Gastrocnemius medialis (tissue), 4 donors: Measurements from ENCODE around the gene SH2D3A. TPM values are rescaled to one million over a fixed set of nuclear protein-coding genes. Genes with fewer than 3 reads are reported as not detected.
"Not testable (repeated sequence)": the region's sequence is repeated elsewhere in the genome, so short reads cannot be mapped to it uniquely, and the experiment has no call there.

ENCODE experiments used
- ATAC-seq, 2 donors: fragments of 150-250 bp; one replicate each; pipeline ENCODE4 v1.9.1; 2016
- DNase-seq, 2 donors: peaks; one replicate each; pipeline ENCODE4 v3.0.0-alpha.2; 2019
- H3K27ac ChIP-seq, 4 donors: fragments of 200-600 bp; sonication (generic); 1 replicate in 1 of 4; 2 replicates in 3 of 4; pipeline ENCODE4 v1.5.1; 2016 to 2018; ENCODE audit warnings: mild to moderate bottlenecking in 2 of 4, moderate library complexity in 1 of 4
- H3K27me3 ChIP-seq, 3 donors: fragments of 200-600 bp; sonication (generic) in 2 of 3; 1 replicate in 1 of 3; 2 replicates in 2 of 3; pipeline versions ENCODE4 v1.5.1 to v1.6.0; 2016 to 2019; ENCODE audit warnings: mild to moderate bottlenecking in 1 of 3, moderate library complexity in 1 of 3
- H3K36me3 ChIP-seq, 2 donors: fragments of 200-600 bp; sonication (generic) in 1 of 2; one replicate each; pipeline ENCODE4 v1.5.1; 2017 to 2018
- H3K4me1 ChIP-seq, 2 donors: fragments of 200-600 bp; sonication (generic) in 1 of 2; one replicate each; pipeline ENCODE4 v1.5.1; 2016 to 2017; ENCODE audit warnings: mild to moderate bottlenecking in 2 of 2
- H3K4me3 ChIP-seq, 4 donors: fragments of 200-600 bp; sonication (generic) in 3 of 4; 1 replicate in 1 of 4; 2 replicates in 3 of 4; pipeline ENCODE4 v1.5.1; 2016 to 2019; ENCODE audit warnings: mild to moderate bottlenecking in 2 of 4
- H3K9me3 ChIP-seq, 3 donors: fragments of 200-600 bp; sonication (generic) in 2 of 3; 1 replicate in 1 of 3; 2 replicates in 2 of 3; pipeline ENCODE4 v1.5.1; 2016 to 2019
- POLR2A ChIP-seq, 2 donors: fragments of 450-650 bp; IDR thresholded peaks; one replicate each; pipeline ENCODE4 v1.6.1; 2017; ENCODE audit warnings: antibody characterized with exemption in 2 of 2, mild to moderate bottlenecking in 2 of 2, moderate library complexity in 2 of 2
- in situ Hi-C, 4 donors: fragments of 200-750 bp; cut with MboI; loops; one replicate each; pipeline versions ENCODE4 v1.15.0 to v1.8.0; 2017; ENCODE audit warnings: low sequenced_read_pairs in 4 of 4
- intact Hi-C: fragments of 100-400 bp; cut with DNase I; formaldehyde crosslinking; loops from one replicate; pipeline ENCODE4 v1.15.1; 2023; ENCODE audit warnings: low total_unique reads
- total RNA-seq, 4 donors: library from RNA; depleted of rRNA; stranded (reverse); fragments of >200 nt; gene quantifications; one replicate each; pipeline versions ENCODE4 v1.1.0 to v1.2.3, GENCODE V29; 2016
- TF ChIP-seq, protein P1 (sequence below), 5 experiments: fragments of 450-650 bp in 3 of 5; fragments of 200-600 bp in 2 of 5; sonication (generic) in 2 of 5; IDR thresholded peaks in 4 of 5; conservative IDR thresholded peaks in 1 of 5; 1 replicate in 4 of 5; 2 replicates in 1 of 5; pipeline ENCODE4 v1.5.1; 2016 to 2019; ENCODE audit warnings: antibody characterized with exemption in 5 of 5, mild to moderate bottlenecking in 3 of 5, moderate library complexity in 3 of 5

SH2D3A gene
- total RNA-seq, 4 donors from 2014 or later = not detected

DNA sequence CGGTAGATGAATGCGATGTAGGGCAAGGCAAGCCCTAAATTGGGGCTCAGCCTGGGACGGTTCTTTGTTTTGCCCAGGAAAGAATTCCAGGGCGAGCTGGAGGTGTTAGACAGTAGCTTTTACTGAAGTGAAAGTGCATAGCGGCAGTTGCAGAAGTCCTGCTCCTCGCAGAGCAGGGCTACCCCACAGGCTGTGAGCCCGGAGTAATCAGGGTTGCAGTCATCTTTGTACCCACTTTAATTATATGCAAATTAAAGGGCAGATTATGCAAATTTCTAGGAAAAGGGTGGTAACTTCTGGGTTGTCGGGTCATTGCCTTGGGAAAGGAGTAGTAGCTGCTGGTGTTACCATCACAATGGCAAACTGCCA lies 35.8 kb upstream of the SH2D3A start:
- no peak overlapping the region for H3K4me3 ChIP-seq
- no peak for DNase-seq
- ATAC-seq = no peak
- in situ Hi-C loops (no loop called here), intact Hi-C loops (no loop called here)
- H3K9me3 ChIP-seq = no peaks in the 10 kb centered on the region
- peaks cover 0 to 11% (median 7%) of the 10 kb centered on the region in 3 donors for H3K27me3 ChIP-seq
- no peak overlapping the region for H3K27ac ChIP-seq
- H3K36me3 ChIP-seq = no peaks in the 10 kb centered on the region
- no peaks in the 10 kb centered on the region for H3K4me1 ChIP-seq
- TF ChIP-seq POLR2A (IDR thresholded peaks at IDR 0.05) = no peak
- TF ChIP-seq, protein P1, sequence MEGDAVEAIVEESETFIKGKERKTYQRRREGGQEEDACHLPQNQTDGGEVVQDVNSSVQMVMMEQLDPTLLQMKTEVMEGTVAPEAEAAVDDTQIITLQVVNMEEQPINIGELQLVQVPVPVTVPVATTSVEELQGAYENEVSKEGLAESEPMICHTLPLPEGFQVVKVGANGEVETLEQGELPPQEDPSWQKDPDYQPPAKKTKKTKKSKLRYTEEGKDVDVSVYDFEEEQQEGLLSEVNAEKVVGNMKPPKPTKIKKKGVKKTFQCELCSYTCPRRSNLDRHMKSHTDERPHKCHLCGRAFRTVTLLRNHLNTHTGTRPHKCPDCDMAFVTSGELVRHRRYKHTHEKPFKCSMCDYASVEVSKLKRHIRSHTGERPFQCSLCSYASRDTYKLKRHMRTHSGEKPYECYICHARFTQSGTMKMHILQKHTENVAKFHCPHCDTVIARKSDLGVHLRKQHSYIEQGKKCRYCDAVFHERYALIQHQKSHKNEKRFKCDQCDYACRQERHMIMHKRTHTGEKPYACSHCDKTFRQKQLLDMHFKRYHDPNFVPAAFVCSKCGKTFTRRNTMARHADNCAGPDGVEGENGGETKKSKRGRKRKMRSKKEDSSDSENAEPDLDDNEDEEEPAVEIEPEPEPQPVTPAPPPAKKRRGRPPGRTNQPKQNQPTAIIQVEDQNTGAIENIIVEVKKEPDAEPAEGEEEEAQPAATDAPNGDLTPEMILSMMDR (IDR thresholded peaks at IDR 0.05 in 4 of 5, conservative IDR thresholded peaks at IDR 0.05 in 1 of 5) = no peak

DNA sequence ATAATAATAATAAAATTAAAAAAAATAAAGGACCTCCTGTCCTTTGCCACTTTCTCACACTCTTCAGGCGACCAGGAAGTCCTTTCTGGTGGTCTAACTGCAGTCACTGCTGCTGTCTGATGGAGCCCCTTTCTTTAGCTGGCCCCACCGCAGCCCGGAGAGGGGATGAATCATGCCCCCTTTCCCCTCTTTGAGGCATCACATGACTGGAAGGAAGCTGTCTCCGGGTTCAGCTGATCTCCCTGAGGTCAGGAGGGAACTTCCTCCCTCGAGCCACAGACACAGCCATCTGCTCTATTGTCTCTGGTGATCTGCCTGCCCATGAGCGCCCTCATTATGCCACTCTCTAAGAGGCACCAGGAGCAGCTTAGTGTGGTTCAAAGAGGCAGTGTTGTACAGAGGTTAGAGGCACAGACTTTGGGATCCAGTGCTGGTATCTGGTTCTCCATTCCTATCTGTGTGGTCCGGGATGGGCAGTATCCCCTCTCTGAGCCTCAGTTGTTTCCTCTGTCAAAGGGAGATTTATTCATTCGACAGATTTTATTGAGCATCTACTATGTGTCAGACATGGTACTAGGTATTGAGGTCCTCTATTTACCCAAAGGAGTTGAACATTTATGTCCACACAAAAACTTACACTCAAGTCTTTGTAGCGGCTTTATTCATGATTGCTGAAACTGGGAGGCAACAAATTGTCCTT lies 35.3 kb upstream of the SH2D3A start:
- intact Hi-C loops (no loop called here), in situ Hi-C loops (no loop called here)
- ATAC-seq (peak; percentile 33 to 45), DNase-seq (peak; percentile 16 to 35)
- Histone ChIP-seq H3K9me3 (no peaks in the 10 kb centered on the region), H3K27ac (no peak overlapping the region), H3K36me3 (no peaks in the 10 kb centered on the region), H3K4me3 (no peak overlapping the region), H3K4me1 (no peaks in the 10 kb centered on the region), H3K27me3 (peaks cover 0 to 11% (median 7%) of the 10 kb centered on the region in 3 donors)
- TF ChIP-seq, protein P1 (IDR thresholded peaks at IDR 0.05 in 4 of 5, conservative IDR thresholded peaks at IDR 0.05 in 1 of 5) = no peak
- no peak for TF ChIP-seq POLR2A (IDR thresholded peaks at IDR 0.05)

DNA sequence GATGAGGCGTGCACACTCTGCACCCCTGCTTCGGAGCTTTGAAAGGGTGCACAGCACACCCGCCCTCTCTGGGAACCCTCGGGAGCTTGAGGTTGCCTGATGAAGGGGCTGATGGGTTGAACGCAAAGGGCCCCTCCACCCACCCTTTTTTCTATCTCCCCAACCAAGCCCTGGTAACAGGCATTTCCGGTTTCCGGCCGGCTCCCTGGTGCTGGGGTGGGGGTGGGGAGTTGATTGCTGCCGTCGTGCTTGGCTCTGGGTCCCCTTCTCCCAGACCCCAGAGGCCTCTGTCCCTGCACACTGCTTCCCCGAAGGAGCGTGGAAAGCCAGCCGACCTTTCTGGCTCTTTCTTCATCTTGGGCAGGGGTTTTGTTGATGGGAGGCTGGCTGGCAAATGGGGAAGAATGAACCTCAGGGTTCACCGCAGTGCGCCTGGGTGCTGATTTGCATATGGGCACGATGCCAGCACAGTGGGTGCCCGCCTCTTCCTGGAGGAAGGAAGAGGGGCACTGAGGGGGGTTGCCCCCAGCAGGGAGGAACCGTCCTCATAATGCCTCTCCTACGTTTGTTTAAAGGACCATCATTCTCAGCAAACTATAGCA lies 34.4 kb upstream of the SH2D3A start:
- Histone ChIP-seq H3K36me3 (no peaks in the 10 kb centered on the region), H3K4me1 (no peaks in the 10 kb centered on the region), H3K4me3 (peak overlapping the region in 2 of 4 donors; percentile 17 to 24), H3K27ac (no peak overlapping the region), H3K9me3 (no peaks in the 10 kb centered on the region), H3K27me3 (peaks cover 0 to 11% (median 7%) of the 10 kb centered on the region in 3 donors)
- intact Hi-C loops (no loop called here), in situ Hi-C loops (no loop called here)
- no peak for ATAC-seq
- DNase-seq = peak; percentile 28 to 46
- TF ChIP-seq POLR2A (IDR thresholded peaks at IDR 0.05) = no peak
- TF ChIP-seq, protein P1 (IDR thresholded peaks at IDR 0.05 in 4 of 5, conservative IDR thresholded peaks at IDR 0.05 in 1 of 5) = no peak

DNA sequence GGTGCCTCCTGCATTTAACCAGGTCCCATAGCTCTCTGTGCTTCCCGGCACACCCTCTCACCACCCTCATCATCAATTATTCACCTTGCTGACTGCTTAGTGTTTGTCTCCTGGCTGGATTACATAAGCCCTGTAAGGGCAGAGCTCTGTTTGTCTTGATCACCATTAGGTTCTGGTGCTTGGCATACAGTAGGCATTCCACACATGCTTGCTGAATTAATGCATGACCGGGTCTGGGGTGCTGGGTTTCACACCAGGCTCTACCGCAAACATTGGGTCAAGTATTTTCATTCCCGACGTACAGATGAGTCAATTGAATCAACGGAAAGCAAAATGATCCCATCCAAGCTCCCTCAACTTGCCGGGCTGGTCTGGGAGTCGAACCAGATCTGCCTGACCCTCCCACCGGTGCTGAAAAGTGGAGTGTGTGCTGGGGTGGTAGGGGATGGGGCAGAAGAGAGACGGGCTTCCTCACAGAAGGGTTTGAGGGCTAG lies 33.8 kb upstream of the SH2D3A start:
- Histone ChIP-seq H3K9me3 (no peaks in the 10 kb centered on the region), H3K27me3 (peaks cover 0 to 11% (median 7%) of the 10 kb centered on the region in 3 donors), H3K4me3 (peak overlapping the region in 2 of 4 donors; percentile 17 to 24), H3K4me1 (no peaks in the 10 kb centered on the region), H3K36me3 (no peaks in the 10 kb centered on the region), H3K27ac (no peak overlapping the region)
- no peak for DNase-seq
- intact Hi-C loops = no loop called here
- TF ChIP-seq, protein P1 (IDR thresholded peaks at IDR 0.05 in 4 of 5, conservative IDR thresholded peaks at IDR 0.05 in 1 of 5) = no peak
- TF ChIP-seq POLR2A (IDR thresholded peaks at IDR 0.05) = no peak
- in situ Hi-C loops = no loop called here
- ATAC-seq = no peak

DNA sequence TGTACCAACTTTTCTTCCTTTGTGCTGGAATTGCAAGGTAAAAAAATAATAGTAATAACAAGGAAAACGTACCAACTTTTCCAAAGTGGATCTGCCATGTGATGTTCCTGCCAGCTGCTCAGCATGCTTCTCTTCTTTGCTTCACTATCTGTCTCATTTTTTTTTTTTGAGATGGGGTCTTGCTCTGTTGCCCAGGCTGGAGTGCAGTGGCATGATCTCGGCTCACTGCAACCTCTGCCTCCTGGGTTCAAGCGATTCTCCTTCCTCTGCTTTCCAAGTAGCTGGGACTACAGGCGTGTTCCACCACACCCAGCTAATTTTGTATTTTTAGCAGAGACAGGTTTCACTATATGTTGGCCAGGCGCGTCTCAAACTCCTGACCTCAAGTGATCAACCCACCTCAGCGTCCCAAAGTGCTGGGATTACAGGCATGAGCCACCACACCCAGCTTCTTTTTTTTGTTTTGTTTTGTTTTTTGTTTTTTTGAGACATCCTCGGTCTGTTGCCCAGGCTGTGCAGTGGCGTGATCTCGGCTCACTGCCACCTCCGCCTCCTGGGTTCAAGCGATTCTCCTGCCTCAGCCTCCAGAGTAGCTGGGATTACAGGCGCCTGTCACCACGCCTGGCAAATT lies 33.0 kb upstream of the SH2D3A start:
- H3K9me3 ChIP-seq, H3K4me3 ChIP-seq, H3K4me1 ChIP-seq, H3K27ac ChIP-seq, DNase-seq, ATAC-seq, intact Hi-C loops, H3K36me3 ChIP-seq, in situ Hi-C loops: not testable (repeated sequence)
- H3K27me3 ChIP-seq = peaks cover 0 to 11% (median 7%) of the 10 kb centered on the region in 3 donors
